Natural killer cell (primary cell): ENCODE measurements around the gene RBFA. TPM values are rescaled to one million over a fixed set of nuclear protein-coding genes. Genes with fewer than 3 reads are reported as not detected.
"Not testable (repeated sequence)": the region's sequence is repeated elsewhere in the genome, so short reads cannot be mapped to it uniquely, and the experiment has no call there.

ENCODE experiments used
- ATAC-seq, 3 donors: fragments of 150-1000 bp in 2 of 3; fragments of 200-7000 bp in 1 of 3; cut with Tn5 transposase; 1 replicate in 1 of 3; 2 replicates in 2 of 3; pipeline ENCODE4 v1.10.0; 2021; ENCODE audit warnings: mild to moderate bottlenecking in 2 of 3, moderate library complexity in 2 of 3
- DNase-seq, 2 donors: peaks; one replicate each; pipeline versions ENCODE4 v3.0.0 to v3.0.0-alpha.2; 2013 to 2021; ENCODE audit warnings: mixed read lengths in 1 of 2
- H3K27ac ChIP-seq: one replicate; pipeline ENCODE4 v1.5.1; 2013; ENCODE audit warnings: mild to moderate bottlenecking, low read length
- H3K27me3 ChIP-seq: one replicate; pipeline ENCODE4 v1.6.1; 2013; ENCODE audit warnings: low read length; ENCODE audit not compliant: control insufficient read depth, insufficient read depth
- H3K36me3 ChIP-seq: one replicate; pipeline ENCODE4 v1.6.1; 2013; ENCODE audit warnings: low read length; ENCODE audit not compliant: control insufficient read depth, insufficient read depth
- H3K4me1 ChIP-seq: one replicate; pipeline ENCODE4 v1.6.1; 2013; ENCODE audit warnings: low read length; ENCODE audit not compliant: control insufficient read depth, insufficient read depth
- H3K4me3 ChIP-seq: one replicate; pipeline ENCODE4 v1.5.1; 2013; ENCODE audit warnings: low read length
- H3K9me3 ChIP-seq: one replicate; pipeline ENCODE4 v1.6.1; 2013; ENCODE audit warnings: low read length; ENCODE audit not compliant: control insufficient read depth, insufficient read depth
- H3K27ac Mint-ChIP-seq, 2 donors: one replicate each; pipeline ENCODE4 v1.8.0; 2022; ENCODE audit warnings: mild to moderate bottlenecking in 2 of 2, mixed read lengths in 2 of 2, moderate library complexity in 1 of 2
- H3K27me3 Mint-ChIP-seq, 2 donors: one replicate each; pipeline ENCODE4 v1.8.0; 2022; ENCODE audit warnings: low read depth in 2 of 2, mixed read lengths in 2 of 2
- H3K36me3 Mint-ChIP-seq: one replicate; pipeline ENCODE4 v1.8.0; 2022; ENCODE audit warnings: mixed read lengths
- H3K4me1 Mint-ChIP-seq, 2 donors: one replicate each; pipeline ENCODE4 v1.8.0; 2022; ENCODE audit warnings: mixed read lengths in 2 of 2
- H3K4me3 Mint-ChIP-seq: one replicate; pipeline ENCODE4 v1.8.0; 2022; ENCODE audit warnings: mild to moderate bottlenecking, moderate library complexity, mixed read lengths
- H3K9me3 Mint-ChIP-seq, 2 donors: one replicate each; pipeline ENCODE4 v1.8.0; 2022; ENCODE audit warnings: mixed read lengths in 2 of 2
- CTCF ChIP-seq: fragments of 200-600 bp; IDR thresholded peaks from one replicate; pipeline ENCODE4 v1.8.0; 2022; ENCODE audit warnings: antibody characterized with exemption
- WGBS: methylation state at CpG from one replicate; pipeline ENCODE4 v1.1.7; 2013; ENCODE audit warnings: missing lambda C conversion rate; ENCODE audit not compliant: insufficient coverage; 5-methylcytosine and 5-hydroxymethylcytosine counted together
- intact Hi-C: fragments of 100-400 bp; cut with micrococcal nuclease; formaldehyde crosslinking; loops from one replicate; pipeline ENCODE4 v1.14.2; 2022
- total RNA-seq, 4 donors: library from RNA; stranded (reverse); fragments of 120-200 nt in 1 of 4; gene quantifications; one replicate each; pipeline versions ENCODE4 v1.2.3 to v1.2.4, GENCODE V29; 2013 to 2022

Gene RBFA
- total RNA-seq, 3 donors from 2014 or later (not counting 1 experiment from before 2014, with no cell fraction given): 11.9 to 17.7 (median 12.4) TPM

- H3K36me3 Mint-ChIP-seq: no peaks in the 10 kb centered on the region
- Histone ChIP-seq H3K27ac (no peak overlapping the region), H3K4me1 (no peaks in the 10 kb centered on the region), H3K9me3 (peaks cover 22% of the 10 kb centered on the region), H3K27me3 (no peaks in the 10 kb centered on the region), H3K4me3 (no peak overlapping the region), H3K36me3 (no peaks in the 10 kb centered on the region)
- 96% methylated on average over 16 of the region's 16 CpGs for WGBS
- intact Hi-C loops: no loop called here
- H3K4me1 Mint-ChIP-seq: no peaks in the 10 kb centered on the region
- H3K27me3 Mint-ChIP-seq: no peaks in the 10 kb centered on the region
- DNase-seq: no peak
- no peak for ATAC-seq
- H3K27ac Mint-ChIP-seq: no peak overlapping the region
- no peak overlapping the region for H3K4me3 Mint-ChIP-seq
- peaks cover 5 to 7% of the 10 kb centered on the region in 2 donors for H3K9me3 Mint-ChIP-seq
- TF ChIP-seq CTCF: no peak
These were observed 24.3 kb upstream of the RBFA start for GRCh38 chr18:80009661-80010550.

- H3K36me3 ChIP-seq: no peaks in the 10 kb centered on the region
- Mint-ChIP-seq H3K4me1 (no peaks in the 10 kb centered on the region), H3K27me3 (no peaks in the 10 kb centered on the region), H3K4me3 (no peak overlapping the region), H3K27ac (no peak overlapping the region), H3K36me3 (no peaks in the 10 kb centered on the region), H3K9me3 (peaks cover 5 to 7% of the 10 kb centered on the region in 2 donors)
- peaks cover 24% of the 10 kb centered on the region for H3K9me3 ChIP-seq
- intact Hi-C loops: no loop called here
- H3K27me3 ChIP-seq: no peaks in the 10 kb centered on the region
- no peaks in the 10 kb centered on the region for H3K4me1 ChIP-seq
- H3K27ac ChIP-seq: no peak overlapping the region
- no peak overlapping the region for H3K4me3 ChIP-seq
- no peak for TF ChIP-seq CTCF
- WGBS: 76% methylated on average over 2 of the region's 5 CpGs
- ATAC-seq (no peak), DNase-seq (no peak)
These were observed 23.7 kb upstream of the RBFA start for GRCh38 chr18:80010551-80010906.

- H3K4me1 ChIP-seq, H3K27me3 Mint-ChIP-seq, H3K36me3 Mint-ChIP-seq, H3K36me3 ChIP-seq, H3K27ac ChIP-seq, H3K27ac Mint-ChIP-seq, DNase-seq, H3K4me3 ChIP-seq, intact Hi-C loops, H3K4me1 Mint-ChIP-seq, H3K9me3 Mint-ChIP-seq, H3K4me3 Mint-ChIP-seq, H3K27me3 ChIP-seq, ATAC-seq: not testable (repeated sequence)
- WGBS: 82% methylated on average over 13 of the region's 14 CpGs
- H3K9me3 ChIP-seq: peaks cover 24% of the 10 kb centered on the region
These were observed 22.6 kb upstream of the RBFA start for GRCh38 chr18:80011496-80012137.

- Mint-ChIP-seq H3K27me3 (no peaks in the 10 kb centered on the region), H3K9me3 (peaks cover 5% of the 10 kb centered on the region in 2 donors), H3K4me3 (no peak overlapping the region), H3K4me1 (no peaks in the 10 kb centered on the region), H3K27ac (no peak overlapping the region), H3K36me3 (no peaks in the 10 kb centered on the region)
- H3K9me3 ChIP-seq: peaks cover 24% of the 10 kb centered on the region
- H3K4me1 ChIP-seq: no peaks in the 10 kb centered on the region
- no peaks in the 10 kb centered on the region for H3K27me3 ChIP-seq
- ATAC-seq: no peak
- no peaks in the 10 kb centered on the region for H3K36me3 ChIP-seq
- DNase-seq: no peak
- H3K4me3 ChIP-seq: no peak overlapping the region
- 98% methylated on average over 20 of the region's 20 CpGs for WGBS
- intact Hi-C loops: no loop called here
- TF ChIP-seq CTCF: no peak
- H3K27ac ChIP-seq: no peak overlapping the region
These were observed 21.5 kb upstream of the RBFA start for GRCh38 chr18:80012714-80013113.
